Testis (tissue), 3 donors: Measurements from ENCODE around the gene PTPDC1. TPM values are rescaled to one million over a fixed set of nuclear protein-coding genes. Genes with fewer than 3 reads are reported as not detected.
"Not testable (repeated sequence)": the region's sequence is repeated elsewhere in the genome, so short reads cannot be mapped to it uniquely, and the experiment has no call there.

ENCODE experiments used
- DNase-seq: peaks from one replicate; pipeline ENCODE4 v3.0.0-alpha.2; 2019
- H3K27ac ChIP-seq, 2 donors: fragments of 200-600 bp; sonication (generic); one replicate each; pipeline ENCODE4 v1.5.1; 2019
- H3K27me3 ChIP-seq: fragments of 200-600 bp; sonication (generic); one replicate; pipeline ENCODE4 v1.5.1; 2019
- H3K36me3 ChIP-seq: fragments of 200-600 bp; sonication (generic); one replicate; pipeline ENCODE4 v1.5.1; 2017; ENCODE audit warnings: low read depth; ENCODE audit errors: missing control alignments
- H3K4me1 ChIP-seq: fragments of 200-600 bp; sonication (generic); one replicate; pipeline ENCODE4 v1.5.1; 2019
- H3K4me3 ChIP-seq, 2 donors: fragments of 200-600 bp; sonication (generic); one replicate each; pipeline ENCODE4 v1.5.1; 2017 to 2019
- H3K9me3 ChIP-seq: fragments of 200-600 bp; sonication (generic); one replicate; pipeline ENCODE4 v1.5.1; 2017
- CTCF ChIP-seq, 3 experiments: fragments of 450-650 bp in 2 of 3; fragments of 200-600 bp in 1 of 3; sonication (generic) in 1 of 3; IDR thresholded peaks; one replicate each; pipeline ENCODE4 v1.5.1; 2016 to 2019; ENCODE audit warnings: antibody characterized with exemption in 3 of 3, mild to moderate bottlenecking in 2 of 3, moderate library complexity in 1 of 3
- POLR2A ChIP-seq: fragments of 450-650 bp; IDR thresholded peaks from one replicate; pipeline ENCODE4 v1.6.1; 2017; ENCODE audit warnings: antibody characterized with exemption, mild to moderate bottlenecking, moderate library complexity
- WGBS, 2 donors: methylation state at CpG; one replicate each; pipeline ENCODE4 v1.1.5; 2018; 5-methylcytosine and 5-hydroxymethylcytosine counted together
- intact Hi-C: fragments of 100-400 bp; cut with DNase I; formaldehyde crosslinking; loops from one replicate; pipeline ENCODE4 v1.15.1; 2023; ENCODE audit warnings: low total_unique reads
- polyA plus RNA-seq: library from polyadenylated mRNA; stranded (reverse); fragments of 350-450 nt; fragmentation: Illumina TruSeq; extraction: RNeasy Lipid Tissue Mini Kit (QIAGEN cat#74804); gene quantifications from one replicate; pipeline ENCODE4 v1.2.3, GENCODE V29; 2014; ENCODE audit warnings: low read depth, low replicate concordance; ENCODE audit not compliant: insufficient read depth
- total RNA-seq, 2 donors: library from RNA; depleted of rRNA; stranded (reverse); fragments of >200 nt; gene quantifications; one replicate each; pipeline ENCODE4 v1.2.3, GENCODE V29; 2016

The PTPDC1 gene
- total and polyA plus RNA-seq, 3 donors from 2014 or later = 18.3 to 35.0 (median 32.3) TPM

GRCh38 chr9:94110821-94111252 is 26.6 kb downstream of the PTPDC1 start:
- TF ChIP-seq POLR2A (no peak), CTCF (IDR thresholded peaks at IDR 0.05) (no peak)
- intact Hi-C loops = no loop called here
- no peak overlapping the region for H3K27ac ChIP-seq
- WGBS, 2 donors = 74 to 81% methylated on average over 3 of the region's 3 CpGs
- no peak for DNase-seq
- H3K27me3 ChIP-seq = no peaks in the 10 kb centered on the region
- no peaks in the 10 kb centered on the region for H3K4me1 ChIP-seq
- no peaks in the 10 kb centered on the region for H3K36me3 ChIP-seq
- H3K4me3 ChIP-seq = no peak overlapping the region
- H3K9me3 ChIP-seq = no peaks in the 10 kb centered on the region

- H3K27me3 ChIP-seq = no peaks in the 10 kb centered on the region
- no peak for TF ChIP-seq CTCF (IDR thresholded peaks at IDR 0.05)
- TF ChIP-seq POLR2A = no peak
- no peaks in the 10 kb centered on the region for H3K36me3 ChIP-seq
- intact Hi-C loops = no loop called here
- WGBS, 2 donors = 66 to 85% methylated on average over 2 of the region's 2 CpGs
- no peak overlapping the region for H3K27ac ChIP-seq
- H3K9me3 ChIP-seq = no peaks in the 10 kb centered on the region
- no peak for DNase-seq
- H3K4me3 ChIP-seq = no peak overlapping the region
- no peaks in the 10 kb centered on the region for H3K4me1 ChIP-seq
These were observed 27.2 kb downstream of the PTPDC1 start for GRCh38 chr9:94111446-94111845.

GRCh38 chr9:94112716-94113465 is 28.6 kb downstream of the PTPDC1 start:
- intact Hi-C loops = no loop called here
- H3K27ac ChIP-seq = no peak overlapping the region

GRCh38 chr9:94120088-94120487 is 35.8 kb downstream of the PTPDC1 start:
- WGBS, 2 donors = 91 to 95% methylated on average over 7 of the region's 7 CpGs
- H3K4me3 ChIP-seq, H3K27ac ChIP-seq, H3K9me3 ChIP-seq, H3K27me3 ChIP-seq, H3K36me3 ChIP-seq, DNase-seq, intact Hi-C loops, H3K4me1 ChIP-seq: not testable (repeated sequence)

More at GRCh38 chr9:94112716-94113465, 28.6 kb downstream of the PTPDC1 start:
- H3K36me3 ChIP-seq = no peaks in the 10 kb centered on the region
- no peaks in the 10 kb centered on the region for H3K9me3 ChIP-seq
- no peak for TF ChIP-seq POLR2A
- TF ChIP-seq CTCF (IDR thresholded peaks at IDR 0.05) = no peak
- 76 to 80% methylated on average over 8 of the region's 8 CpGs for WGBS, 2 donors
- no peak for DNase-seq
- no peaks in the 10 kb centered on the region for H3K4me1 ChIP-seq
- H3K4me3 ChIP-seq = no peak overlapping the region
- H3K27me3 ChIP-seq = no peaks in the 10 kb centered on the region

GRCh38 chr9:94120854-94121376 is 36.7 kb downstream of the PTPDC1 start:
- Histone ChIP-seq H3K27me3 (no peaks in the 10 kb centered on the region), H3K4me3 (no peak overlapping the region), H3K36me3 (no peaks in the 10 kb centered on the region), H3K27ac (no peak overlapping the region), H3K9me3 (no peaks in the 10 kb centered on the region), H3K4me1 (no peaks in the 10 kb centered on the region)
- no peak for TF ChIP-seq CTCF (IDR thresholded peaks at IDR 0.05)
- TF ChIP-seq POLR2A = no peak
- intact Hi-C loops = no loop called here
- 91 to 92% methylated on average over 4 to 5 of the region's 5 CpGs for WGBS, 2 donors
- no peak for DNase-seq
